Stimulated activated CD4-positive, alpha-beta T cell treated with anti-CD3 and anti-CD28 coated beads, Interleukin-1b, Interleukin-23, amount 100 ng/mL, for 1 hour (primary cell): ENCODE measurements around the gene SPG7.
"Not testable (repeated sequence)": the region's sequence is repeated elsewhere in the genome, so short reads cannot be mapped to it uniquely, and the experiment has no call there.

Experiments used
- DNase-seq, 2 donors: peaks; one replicate each; pipeline ENCODE4 v3.0.0-alpha.2; 2020; ENCODE audit warnings: low read depth in 2 of 2

SPG7 gene

GRCh38 chr16:89577055-89577759, 69.0 kb downstream of the SPG7 start:
- no peak for DNase-seq

DNA sequence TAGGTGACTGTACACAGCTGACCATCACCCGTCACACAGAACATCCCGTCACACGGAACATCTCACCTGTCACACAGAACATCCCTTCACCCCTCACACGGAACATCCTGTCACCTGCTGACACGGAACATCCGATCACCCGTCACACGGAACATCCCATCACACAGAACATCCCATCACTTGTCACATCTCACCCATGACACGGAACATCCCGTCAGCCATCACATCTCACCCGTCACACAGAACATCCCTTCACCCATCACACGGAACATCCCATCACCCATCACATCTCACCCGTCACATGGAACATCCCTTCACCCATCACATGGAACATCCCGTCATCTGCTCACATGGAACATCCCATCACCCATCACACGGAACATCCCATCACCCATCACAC, 71.1 kb downstream of the SPG7 start:
- no peak for DNase-seq

DNA sequence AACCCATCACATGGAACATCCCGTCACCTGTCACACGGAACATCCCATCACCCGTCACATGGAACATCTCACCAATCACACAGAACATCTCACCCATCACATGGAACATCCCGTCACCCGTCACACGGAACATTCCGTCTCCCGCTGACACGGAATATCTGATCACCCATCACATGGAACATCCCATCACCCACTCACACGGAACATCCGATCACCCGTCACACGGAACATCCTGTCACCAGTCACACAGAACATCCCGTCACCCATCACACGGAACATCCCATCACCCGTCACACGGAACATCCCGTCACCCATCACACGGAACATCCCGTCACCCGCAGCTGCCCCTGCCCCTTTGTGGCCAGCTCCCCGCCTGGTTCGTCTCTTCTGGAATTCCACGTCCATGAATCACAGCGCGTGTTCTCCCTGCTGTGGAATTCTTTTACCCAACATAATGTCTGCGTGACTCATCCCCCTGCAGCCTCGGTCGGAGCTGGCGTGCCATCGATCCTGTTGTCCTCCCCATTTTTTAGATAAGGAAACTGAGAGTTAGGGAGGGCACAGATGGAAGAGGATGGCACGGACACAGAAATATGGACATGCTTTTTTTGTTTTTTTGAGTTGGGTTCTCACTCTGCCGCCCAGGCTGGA, 73.0 kb downstream of the SPG7 start:
- DNase-seq, result no peak

DNA sequence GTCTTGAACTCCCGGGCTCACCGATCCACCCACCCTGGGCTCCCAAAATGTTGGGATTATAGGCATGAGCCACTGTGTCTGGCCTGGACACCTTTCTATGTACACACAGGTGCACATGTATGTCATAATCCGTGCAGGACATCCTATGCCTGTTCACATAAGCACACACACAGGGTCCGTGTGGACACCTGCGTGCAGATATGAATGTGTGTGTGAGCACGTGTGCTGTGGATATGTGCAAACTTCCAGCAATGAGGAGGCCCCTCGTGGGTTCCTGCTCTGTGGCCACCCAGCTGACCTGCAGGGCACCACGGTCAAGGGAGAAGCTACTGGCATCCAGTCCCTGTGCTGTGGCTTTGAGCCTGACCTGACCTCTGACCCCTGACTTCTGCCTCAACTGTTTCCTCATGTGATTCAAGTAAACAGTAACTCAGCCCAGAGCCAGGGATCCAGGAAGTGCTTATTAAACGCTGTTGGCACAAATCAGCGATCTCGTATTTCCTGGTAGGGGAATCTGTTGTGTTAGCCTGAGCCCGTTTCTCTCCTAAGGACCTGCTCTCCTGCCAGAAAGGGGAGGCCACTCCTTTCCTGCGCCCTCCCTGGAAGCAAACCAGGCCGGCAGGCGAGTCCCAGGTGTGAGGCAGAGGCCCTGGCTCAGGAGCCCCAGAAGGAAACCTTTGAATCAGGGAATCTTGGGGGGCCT, 73.8 kb downstream of the SPG7 start:
- DNase-seq, result no peak

DNA sequence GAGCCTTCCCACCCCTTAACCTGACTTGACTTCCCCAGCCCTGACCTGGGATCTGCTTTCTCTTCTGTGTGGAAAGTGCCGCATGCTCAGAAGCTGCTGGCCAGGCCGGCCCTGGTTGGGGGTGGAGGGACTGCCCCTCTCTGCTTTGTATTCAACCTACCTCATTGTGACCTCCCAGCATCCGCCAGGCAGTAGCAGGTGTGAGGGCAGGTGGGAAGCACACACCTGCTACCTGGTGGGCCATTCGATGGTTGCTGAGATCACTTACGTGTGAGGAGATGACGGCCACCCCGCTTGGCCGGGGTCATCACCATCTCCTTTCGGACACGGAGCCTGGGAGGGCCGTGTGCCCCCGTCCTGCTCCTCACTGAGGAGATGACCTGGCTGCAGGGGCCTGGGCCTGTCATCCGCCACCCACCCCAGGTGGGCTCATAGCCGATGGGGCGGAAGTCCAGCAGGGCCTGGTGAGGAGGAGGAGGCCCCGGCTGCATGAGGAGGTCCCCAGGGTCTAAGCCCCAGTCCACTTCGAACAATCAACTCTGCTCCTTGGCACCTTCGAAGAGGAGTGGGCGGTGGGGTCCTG, 74.5 kb downstream of the SPG7 start:
- DNase-seq, result no peak

GRCh38 chr16:89583197-89583894, 75.1 kb downstream of the SPG7 start:
- no peak for DNase-seq

DNA sequence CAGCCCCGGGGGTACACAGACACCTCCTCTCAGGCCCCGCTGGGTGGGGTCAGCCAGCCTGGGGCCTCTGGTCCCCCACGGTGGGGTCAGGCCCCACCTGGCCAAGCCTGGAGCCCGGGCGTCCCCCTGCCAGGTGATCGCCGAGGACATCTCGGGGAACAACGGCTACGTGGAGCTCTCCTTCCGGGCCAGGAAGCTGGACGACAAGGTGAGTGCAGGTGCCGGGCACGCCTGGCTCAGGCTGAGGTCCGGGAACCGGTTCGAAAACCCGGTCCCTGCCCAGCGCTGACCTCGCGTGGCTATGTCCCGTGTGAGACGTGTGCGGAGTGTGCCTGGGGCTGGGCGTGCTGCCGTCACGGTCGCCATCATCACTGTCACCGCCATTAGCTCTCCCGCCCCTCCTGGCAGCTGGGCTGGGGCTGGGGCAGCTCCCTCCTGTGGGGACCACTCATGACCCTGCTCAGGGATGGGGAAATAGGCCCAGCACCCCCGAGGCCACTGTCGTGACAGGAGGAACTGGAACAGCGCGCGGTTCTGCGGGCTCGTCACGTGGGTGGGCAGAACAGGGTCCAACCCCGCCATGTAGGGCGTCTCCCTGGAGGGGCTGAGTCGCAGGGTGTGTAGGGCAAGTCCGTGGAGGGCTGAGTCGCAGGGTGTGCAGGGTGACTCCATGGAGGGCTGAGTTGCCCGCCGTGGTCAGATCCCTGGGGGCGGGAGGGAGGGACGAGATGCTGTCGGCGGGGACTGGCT, 75.9 kb downstream of the SPG7 start:
- DNase-seq, result no peak

DNA sequence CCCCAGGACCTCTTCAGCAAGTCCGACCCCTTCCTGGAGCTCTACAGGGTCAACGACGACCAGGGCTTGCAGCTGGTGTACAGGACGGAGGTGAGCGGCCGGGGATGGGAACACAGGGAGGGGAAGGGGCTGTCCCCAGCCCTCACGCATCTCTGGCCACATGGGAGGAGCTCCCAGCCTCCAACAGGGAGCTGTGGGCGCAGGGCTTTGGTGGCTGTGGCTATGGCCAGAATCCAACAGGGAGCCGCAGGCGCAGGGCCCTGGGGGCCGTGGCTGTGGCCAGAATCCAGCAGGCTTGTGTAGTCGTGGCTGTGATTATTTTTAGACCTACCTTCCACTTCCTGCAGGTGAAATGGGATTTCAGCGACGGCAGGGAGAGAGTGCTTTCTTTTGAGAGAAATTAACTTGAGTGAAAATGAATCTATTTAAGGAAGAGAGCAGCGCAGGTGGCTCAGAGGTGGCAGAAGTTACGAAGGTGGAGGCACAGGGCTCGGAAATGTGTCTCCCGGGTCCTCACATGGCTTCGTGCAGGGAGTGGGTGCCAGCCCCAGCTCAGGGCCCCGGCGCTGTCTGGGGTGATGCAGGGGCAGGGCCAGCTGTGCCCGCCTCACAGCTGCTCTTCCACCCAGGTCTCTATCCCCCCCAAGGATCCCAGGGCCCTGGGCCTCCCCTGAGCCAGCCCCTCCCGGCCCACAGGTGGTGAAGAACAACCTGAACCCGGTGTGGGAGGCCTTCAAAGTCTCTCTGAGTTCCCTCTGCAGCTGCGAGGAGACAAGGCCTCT, 76.8 kb downstream of the SPG7 start:
- no peak for DNase-seq

GRCh38 chr16:89586218-89586617, 78.0 kb downstream of the SPG7 start:
- DNase-seq, result no peak

DNA sequence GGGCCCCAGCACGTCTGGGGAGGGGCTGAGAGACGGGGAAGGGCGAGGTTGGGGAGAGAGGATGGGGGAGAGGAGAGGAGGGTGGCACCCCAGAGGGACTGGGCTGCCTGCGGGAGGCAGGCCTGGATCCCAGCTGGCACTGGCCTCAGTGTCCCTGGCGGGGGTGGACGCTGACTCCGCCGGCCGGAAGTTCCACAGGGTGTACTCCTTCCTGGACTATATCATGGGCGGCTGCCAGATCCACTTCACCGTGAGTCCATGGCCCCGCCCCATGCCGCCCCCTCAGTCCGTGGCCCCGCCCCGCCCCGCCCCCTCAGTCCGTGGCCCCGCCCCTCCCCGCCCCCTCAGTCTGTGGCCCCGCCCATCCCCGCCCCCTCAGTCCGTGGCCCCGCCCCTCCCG, 78.7 kb downstream of the SPG7 start:
- DNase-seq, result no peak

GRCh38 chr16:89587676-89588075, 79.5 kb downstream of the SPG7 start:
- DNase-seq, result not testable (repeated sequence)

GRCh38 chr16:89588413-89589109, 80.4 kb downstream of the SPG7 start:
- DNase-seq, result no peak

DNA sequence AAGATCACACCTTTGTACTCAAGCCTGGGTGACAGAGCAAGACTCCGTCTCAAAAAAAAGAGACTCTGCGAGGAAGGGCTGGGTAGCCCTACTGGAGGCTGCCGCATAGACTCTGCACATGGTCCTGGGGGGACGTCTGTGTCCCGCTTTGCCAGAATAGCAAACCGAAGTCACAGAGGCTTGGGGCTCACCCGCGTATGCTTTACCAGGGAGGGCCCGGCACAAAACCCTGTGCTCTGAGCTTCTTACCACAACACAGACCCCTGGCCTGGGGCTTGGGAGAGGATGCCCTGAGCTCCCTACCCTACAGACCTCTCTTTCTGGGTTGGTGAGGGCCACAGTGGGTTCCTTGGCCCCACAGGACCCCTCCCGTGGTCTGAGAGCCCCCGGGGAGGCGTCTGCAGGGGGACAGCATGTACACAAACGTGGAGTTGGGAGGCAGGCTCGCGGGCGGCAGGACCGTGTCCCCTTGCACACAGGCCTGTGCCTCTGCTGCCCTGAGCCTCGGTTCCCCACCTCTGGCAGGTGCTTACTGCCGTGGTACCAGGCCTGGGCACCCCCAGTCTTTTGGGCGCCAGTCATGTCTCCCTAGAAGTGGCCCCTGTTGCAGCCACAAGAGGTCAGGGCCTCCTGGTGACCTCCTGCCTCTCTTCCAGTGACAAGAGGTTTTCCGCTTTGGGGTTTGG, 81.2 kb downstream of the SPG7 start:
- no peak for DNase-seq

DNA sequence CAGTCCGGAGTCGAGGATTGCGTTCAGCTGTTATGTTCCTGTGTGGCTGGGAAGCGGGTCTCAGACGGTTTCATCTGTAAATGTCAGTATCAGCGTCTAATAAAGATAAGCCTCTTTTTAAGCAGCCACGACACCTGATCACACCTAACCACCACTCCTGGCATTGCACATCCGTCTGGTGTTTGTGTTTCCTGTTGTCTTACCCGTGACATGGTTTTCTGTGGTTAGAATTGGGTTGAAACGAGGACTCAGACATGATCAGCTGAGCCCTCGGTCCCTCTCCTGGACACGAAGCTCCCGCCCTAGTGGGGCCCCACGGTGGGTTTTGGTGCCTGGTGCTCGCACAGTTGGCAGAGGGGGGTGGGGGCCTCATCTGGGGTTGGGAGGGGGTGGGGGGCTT, 85.6 kb downstream of the SPG7 start:
- peak in 1 of 2 donors; percentile 23 for DNase-seq

DNA sequence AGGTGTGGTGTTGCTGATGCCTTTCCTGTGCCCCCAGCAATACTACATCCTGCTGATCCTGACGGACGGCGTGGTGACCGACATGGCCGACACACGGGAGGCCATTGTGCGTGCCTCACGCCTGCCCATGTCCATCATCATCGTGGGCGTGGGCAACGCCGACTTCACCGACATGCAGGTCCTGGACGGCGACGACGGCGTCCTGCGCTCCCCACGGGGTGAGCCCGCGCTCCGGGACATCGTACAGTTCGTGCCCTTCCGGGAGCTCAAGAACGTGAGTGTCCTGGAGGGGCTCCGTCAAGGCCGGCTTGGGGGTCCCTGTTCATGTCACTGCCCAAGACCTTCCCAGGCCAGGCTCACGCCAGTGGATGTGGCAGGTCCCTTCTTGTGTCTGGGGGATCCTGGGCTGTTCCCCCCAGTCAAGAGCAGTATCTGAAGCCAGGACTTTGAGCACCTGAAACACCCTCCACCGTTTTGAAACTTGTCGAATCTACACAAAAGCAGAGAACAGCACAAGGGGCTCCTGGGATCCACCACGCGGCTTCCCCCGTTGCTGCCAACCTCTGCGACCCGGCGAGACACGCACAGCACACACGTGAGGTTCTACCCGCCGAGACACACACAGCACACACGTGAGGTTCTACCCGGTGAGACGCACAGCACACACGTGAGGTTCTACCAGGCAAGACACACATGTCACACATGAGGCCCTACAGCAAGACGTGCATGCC, 87.3 kb downstream of the SPG7 start:
- DNase-seq, result no peak

GRCh38 chr16:89596061-89596689, 88.0 kb downstream of the SPG7 start:
- DNase-seq, result no peak

- DNase-seq, result no peak
These were observed 88.9 kb downstream of the SPG7 start for GRCh38 chr16:89596957-89597649.

DNA sequence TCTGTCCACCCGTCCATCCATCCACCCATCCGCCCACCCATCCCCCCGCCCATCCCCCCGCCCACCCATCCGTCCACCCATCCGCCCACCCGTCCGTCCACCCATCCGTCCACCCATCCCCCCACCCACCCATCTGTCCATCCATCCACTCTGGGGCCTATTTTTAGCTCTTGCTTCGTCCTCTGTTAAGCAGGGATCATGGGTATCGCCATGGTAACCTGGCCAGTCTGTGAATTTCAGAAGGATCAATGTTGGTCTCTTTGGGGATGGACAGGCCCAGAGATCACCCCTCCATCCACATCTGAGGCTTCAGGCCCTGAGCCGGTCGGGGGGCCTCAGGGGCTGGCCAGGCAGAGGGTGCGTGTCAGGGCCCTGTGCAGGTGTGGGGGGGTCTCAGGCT, 90.0 kb downstream of the SPG7 start:
- no peak for DNase-seq
